HEK293 (cell line): ENCODE measurements around the gene FLNC.

Source experiments
- CTCF ChIA-PET: fragments of 350-600 bp; formaldehyde crosslinking; extraction: SDS; loops from one replicate; lab custom pipeline; 2021; ENCODE audit warnings: antibody characterized with exemption; lab: Yijun Ruan, JAX
- POLR2A ChIA-PET: fragments of 300-600 bp; formaldehyde crosslinking; extraction: SDS; loops from one replicate; lab custom pipeline; 2020; ENCODE audit warnings: antibody characterized with exemption, inconsistent platforms; lab: Yijun Ruan, JAX
- H3K27ac ChIP-seq: fragments of 200-500 bp; sonication (Bioruptor generic); 2 replicates; pipeline ENCODE4 v1.5.1; 2014; ENCODE audit warnings: low read depth, low read length, control low read depth, inconsistent platforms; ENCODE audit errors: extremely low read depth
- H3K36me3 ChIP-seq, 2 experiments: fragments of 200-500 bp in 1 of 2; sonication (Bioruptor generic) in 1 of 2; 1 replicate in 1 of 2; 2 replicates in 1 of 2; pipeline ENCODE4 v1.5.1; 2014 to 2017; ENCODE audit warnings: inconsistent platforms in 2 of 2, low read length in 2 of 2; ENCODE audit not compliant: control insufficient read depth in 2 of 2, insufficient read depth in 1 of 2
- H3K4me1 ChIP-seq: fragments of 200-500 bp; sonication (Bioruptor generic); 2 replicates; pipeline ENCODE4 v1.5.1; 2014; ENCODE audit warnings: mild to moderate bottlenecking, low read length, inconsistent platforms; ENCODE audit not compliant: control insufficient read depth, insufficient read depth
- H3K4me3 ChIP-seq: 2 replicates; pipeline ENCODE4 v1.5.1; 2011; ENCODE audit warnings: low read depth, mild to moderate bottlenecking, control low read depth, low read length, moderate library complexity
- H3K9me3 ChIP-seq: fragments of 200-500 bp; sonication (Bioruptor generic); 2 replicates; pipeline ENCODE4 v1.5.1; 2014; ENCODE audit warnings: low read depth, low read length, inconsistent platforms; ENCODE audit not compliant: control insufficient read depth, insufficient read depth
- KLF16 ChIP-seq: fragments of 450-650 bp; formaldehyde crosslinking; IDR thresholded peaks from 2 replicates; pipeline ENCODE4 v1.5.1; 2017; ENCODE audit warnings: missing biosample characterization, missing genetic modification characterization
- ZBTB17 ChIP-seq: fragments of 450-650 bp; formaldehyde crosslinking; IDR thresholded peaks from 2 replicates; pipeline ENCODE4 v1.5.1; 2016; ENCODE audit warnings: missing biosample characterization, missing genetic modification characterization
- ZBTB8A ChIP-seq: fragments of 450-650 bp; formaldehyde crosslinking; IDR thresholded peaks from 2 replicates; pipeline ENCODE4 v1.5.1; 2016; ENCODE audit warnings: missing biosample characterization, missing genetic modification characterization
- ZEB2 ChIP-seq: fragments of 450-650 bp; formaldehyde crosslinking; IDR thresholded peaks from 2 replicates; pipeline ENCODE4 v1.5.1; 2016; ENCODE audit warnings: missing biosample characterization, missing genetic modification characterization
- ZFP37 ChIP-seq: fragments of 450-650 bp; formaldehyde crosslinking; IDR thresholded peaks from 2 replicates; pipeline ENCODE4 v1.5.1; 2016; ENCODE audit warnings: missing biosample characterization, missing genetic modification characterization
- ZNF221 ChIP-seq: fragments of 450-650 bp; formaldehyde crosslinking; IDR thresholded peaks from 2 replicates; pipeline ENCODE4 v1.5.1; 2017; ENCODE audit warnings: missing biosample characterization, missing genetic modification characterization, borderline replicate concordance
- ZNF311 ChIP-seq: fragments of 450-650 bp; formaldehyde crosslinking; IDR thresholded peaks from 2 replicates; pipeline ENCODE4 v1.5.1; 2017; ENCODE audit warnings: missing biosample characterization, missing genetic modification characterization, borderline replicate concordance
- ZNF335 ChIP-seq: fragments of 450-650 bp; formaldehyde crosslinking; conservative IDR thresholded peaks from 2 replicates; pipeline ENCODE4 v1.5.1; 2016; ENCODE audit warnings: missing biosample characterization, missing genetic modification characterization
- TF ChIP-seq, protein P1 (sequence below): fragments of 450-650 bp; formaldehyde crosslinking; IDR thresholded peaks from 2 replicates; pipeline ENCODE4 v1.5.1; 2016; ENCODE audit warnings: missing biosample characterization, missing genetic modification characterization
- TF ChIP-seq, protein P2 (sequence below): fragments of 450-650 bp; formaldehyde crosslinking; IDR thresholded peaks from 2 replicates; pipeline ENCODE4 v1.5.1; 2016; ENCODE audit warnings: missing biosample characterization, missing genetic modification characterization, low read depth
- TF ChIP-seq, protein P3 (sequence below): fragments of 450-650 bp; formaldehyde crosslinking; IDR thresholded peaks from 2 replicates; pipeline ENCODE4 v1.5.1; 2017; ENCODE audit warnings: missing biosample characterization, missing genetic modification characterization
- TF ChIP-seq, protein P4 (sequence below): fragments of 450-650 bp; formaldehyde crosslinking; IDR thresholded peaks from 2 replicates; pipeline ENCODE4 v1.5.1; 2016; ENCODE audit warnings: missing biosample characterization, missing genetic modification characterization
- TF ChIP-seq, protein P5 (sequence below): fragments of 450-650 bp; formaldehyde crosslinking; IDR thresholded peaks from 2 replicates; pipeline ENCODE4 v1.5.1; 2016; ENCODE audit warnings: missing biosample characterization, missing genetic modification characterization
- TF ChIP-seq, protein P6 (sequence below): fragments of 450-650 bp; formaldehyde crosslinking; IDR thresholded peaks from 2 replicates; pipeline ENCODE4 v1.5.1; 2016; ENCODE audit warnings: missing biosample characterization, missing genetic modification characterization

The FLNC gene

DNA sequence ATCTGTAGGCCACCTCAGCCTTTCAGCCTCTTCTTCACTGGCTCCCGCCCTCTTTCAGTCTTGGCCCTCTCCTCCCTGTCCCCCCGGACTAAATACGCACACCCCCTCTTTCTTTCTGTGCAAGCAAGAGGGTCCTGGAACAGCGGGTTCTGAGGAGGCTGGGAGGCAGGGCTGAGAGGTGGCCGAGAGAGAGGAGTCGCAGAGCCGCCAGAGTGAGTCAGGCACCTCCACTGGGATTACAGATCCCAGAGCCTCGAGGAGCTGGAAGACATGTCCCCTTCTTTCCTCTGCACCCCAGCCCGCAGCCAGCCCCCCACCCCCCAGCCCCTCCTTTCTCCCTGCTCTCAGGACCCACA is 38.3 kb upstream of the FLNC start:
- no peaks in the 10 kb centered on the region for H3K9me3 ChIP-seq
- peaks cover 0 to 14% of the 10 kb centered on the region in 2 experiments; a peak in 2 of 3 replicates for H3K36me3 ChIP-seq
- H3K4me1 ChIP-seq, result peaks cover 2% of the 10 kb centered on the region; the same call in 1 of the 2 replicates
- TF ChIP-seq ZNF335, result peak; percentile 30
- TF ChIP-seq, protein P1, sequence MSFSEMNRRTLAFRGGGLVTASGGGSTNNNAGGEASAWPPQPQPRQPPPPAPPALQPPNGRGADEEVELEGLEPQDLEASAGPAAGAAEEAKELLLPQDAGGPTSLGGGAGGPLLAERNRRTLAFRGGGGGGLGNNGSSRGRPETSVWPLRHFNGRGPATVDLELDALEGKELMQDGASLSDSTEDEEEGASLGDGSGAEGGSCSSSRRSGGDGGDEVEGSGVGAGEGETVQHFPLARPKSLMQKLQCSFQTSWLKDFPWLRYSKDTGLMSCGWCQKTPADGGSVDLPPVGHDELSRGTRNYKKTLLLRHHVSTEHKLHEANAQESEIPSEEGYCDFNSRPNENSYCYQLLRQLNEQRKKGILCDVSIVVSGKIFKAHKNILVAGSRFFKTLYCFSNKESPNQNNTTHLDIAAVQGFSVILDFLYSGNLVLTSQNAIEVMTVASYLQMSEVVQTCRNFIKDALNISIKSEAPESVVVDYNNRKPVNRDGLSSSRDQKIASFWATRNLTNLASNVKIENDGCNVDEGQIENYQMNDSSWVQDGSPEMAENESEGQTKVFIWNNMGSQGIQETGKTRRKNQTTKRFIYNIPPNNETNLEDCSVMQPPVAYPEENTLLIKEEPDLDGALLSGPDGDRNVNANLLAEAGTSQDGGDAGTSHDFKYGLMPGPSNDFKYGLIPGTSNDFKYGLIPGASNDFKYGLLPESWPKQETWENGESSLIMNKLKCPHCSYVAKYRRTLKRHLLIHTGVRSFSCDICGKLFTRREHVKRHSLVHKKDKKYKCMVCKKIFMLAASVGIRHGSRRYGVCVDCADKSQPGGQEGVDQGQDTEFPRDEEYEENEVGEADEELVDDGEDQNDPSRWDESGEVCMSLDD, result no peak
- 0 out of 2 replicates have a peak, but pooled peaks have one; percentile 27 for TF ChIP-seq ZBTB8A (tag by site-specific recombination)
- no peak for TF ChIP-seq ZEB2 (tag by site-specific recombination)
- peak; percentile 56; the same call in 1 of the 2 replicates for TF ChIP-seq ZBTB17
- TF ChIP-seq, protein P2, sequence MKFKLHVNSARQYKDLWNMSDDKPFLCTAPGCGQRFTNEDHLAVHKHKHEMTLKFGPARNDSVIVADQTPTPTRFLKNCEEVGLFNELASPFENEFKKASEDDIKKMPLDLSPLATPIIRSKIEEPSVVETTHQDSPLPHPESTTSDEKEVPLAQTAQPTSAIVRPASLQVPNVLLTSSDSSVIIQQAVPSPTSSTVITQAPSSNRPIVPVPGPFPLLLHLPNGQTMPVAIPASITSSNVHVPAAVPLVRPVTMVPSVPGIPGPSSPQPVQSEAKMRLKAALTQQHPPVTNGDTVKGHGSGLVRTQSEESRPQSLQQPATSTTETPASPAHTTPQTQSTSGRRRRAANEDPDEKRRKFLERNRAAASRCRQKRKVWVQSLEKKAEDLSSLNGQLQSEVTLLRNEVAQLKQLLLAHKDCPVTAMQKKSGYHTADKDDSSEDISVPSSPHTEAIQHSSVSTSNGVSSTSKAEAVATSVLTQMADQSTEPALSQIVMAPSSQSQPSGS, result no peak
- no peak for TF ChIP-seq ZNF311 (tag by site-specific recombination)
- TF ChIP-seq, protein P3, sequence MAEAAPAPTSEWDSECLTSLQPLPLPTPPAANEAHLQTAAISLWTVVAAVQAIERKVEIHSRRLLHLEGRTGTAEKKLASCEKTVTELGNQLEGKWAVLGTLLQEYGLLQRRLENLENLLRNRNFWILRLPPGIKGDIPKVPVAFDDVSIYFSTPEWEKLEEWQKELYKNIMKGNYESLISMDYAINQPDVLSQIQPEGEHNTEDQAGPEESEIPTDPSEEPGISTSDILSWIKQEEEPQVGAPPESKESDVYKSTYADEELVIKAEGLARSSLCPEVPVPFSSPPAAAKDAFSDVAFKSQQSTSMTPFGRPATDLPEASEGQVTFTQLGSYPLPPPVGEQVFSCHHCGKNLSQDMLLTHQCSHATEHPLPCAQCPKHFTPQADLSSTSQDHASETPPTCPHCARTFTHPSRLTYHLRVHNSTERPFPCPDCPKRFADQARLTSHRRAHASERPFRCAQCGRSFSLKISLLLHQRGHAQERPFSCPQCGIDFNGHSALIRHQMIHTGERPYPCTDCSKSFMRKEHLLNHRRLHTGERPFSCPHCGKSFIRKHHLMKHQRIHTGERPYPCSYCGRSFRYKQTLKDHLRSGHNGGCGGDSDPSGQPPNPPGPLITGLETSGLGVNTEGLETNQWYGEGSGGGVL, result peak; percentile 2
- TF ChIP-seq, protein P4, sequence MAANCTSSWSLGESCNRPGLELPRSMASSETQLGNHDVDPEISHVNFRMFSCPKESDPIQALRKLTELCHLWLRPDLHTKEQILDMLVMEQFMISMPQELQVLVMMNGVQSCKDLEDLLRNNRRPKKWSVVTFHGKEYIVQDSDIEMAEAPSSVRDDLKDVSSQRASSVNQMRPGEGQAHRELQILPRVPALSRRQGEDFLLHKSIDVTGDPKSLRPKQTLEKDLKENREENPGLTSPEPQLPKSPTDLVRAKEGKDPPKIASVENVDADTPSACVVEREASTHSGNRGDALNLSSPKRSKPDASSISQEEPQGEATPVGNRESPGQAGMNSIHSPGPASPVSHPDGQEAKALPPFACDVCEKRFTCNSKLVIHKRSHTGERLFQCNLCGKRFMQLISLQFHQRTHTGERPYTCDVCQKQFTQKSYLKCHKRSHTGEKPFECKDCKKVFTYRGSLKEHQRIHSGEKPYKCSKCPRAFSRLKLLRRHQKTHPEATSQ (tag by site-specific recombination), result no peak
- no peak for TF ChIP-seq ZFP37 (tag by site-specific recombination)
- no peak for TF ChIP-seq ZNF221 (tag by site-specific recombination)
- CTCF ChIA-PET, result no interaction called here
- peak overlapping the region; percentile 42; the same call in 1 of the 2 replicates for H3K27ac ChIP-seq
- H3K4me3 ChIP-seq, result peak overlapping the region; percentile 79
- POLR2A ChIA-PET, result interaction anchor here (1.3 to 1.9 kb wide), 2 partner anchors 9 to 53 kb away, joined by 4 to 7 read pairs; partner anchors contain the start of gene CALU

DNA sequence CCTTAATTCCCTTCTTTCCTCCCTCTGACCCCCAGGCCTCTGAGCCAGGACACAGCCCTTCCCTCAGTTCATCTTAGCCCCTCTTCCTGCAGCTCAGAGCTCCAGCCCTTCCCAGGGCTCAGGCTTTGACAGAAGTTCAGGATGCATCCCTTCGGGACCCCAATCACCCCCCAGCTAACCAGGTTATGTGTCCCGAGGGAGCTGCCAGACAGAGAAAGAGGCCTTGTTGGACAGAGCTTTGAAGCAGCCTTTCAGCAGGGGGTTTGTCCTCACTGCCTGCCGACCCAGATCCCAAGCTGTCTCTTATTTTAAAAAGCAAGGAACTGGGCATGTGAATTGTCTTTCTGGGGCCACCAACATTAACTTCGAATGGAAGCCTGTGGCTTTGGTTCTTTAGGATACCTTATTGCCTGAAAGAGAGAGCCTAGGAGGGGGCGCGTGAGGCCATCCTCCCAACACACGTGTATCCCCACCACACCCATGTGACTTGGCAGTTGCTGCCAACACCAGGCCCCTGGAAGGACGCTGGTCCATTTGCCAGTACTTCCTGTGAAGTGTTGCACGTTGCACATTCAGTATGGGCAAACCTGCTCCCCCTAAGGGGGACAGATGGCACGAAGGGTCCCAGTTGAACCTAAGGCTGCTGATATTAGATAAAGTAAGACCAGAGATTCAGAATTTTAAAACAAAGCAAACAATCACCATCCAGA is 37.6 kb upstream of the FLNC start:
- ChIA-PET POLR2A (interaction anchor here (1.9 kb wide), 1 partner anchor 54 kb away, joined by 7 read pairs; the partner anchor contains the start of gene CALU), CTCF (no interaction called here)
- peaks cover 2% of the 10 kb centered on the region; the same call in 1 of the 2 replicates for H3K4me1 ChIP-seq
- H3K9me3 ChIP-seq, result no peaks in the 10 kb centered on the region
- H3K27ac ChIP-seq, result no peak overlapping the region
- TF ChIP-seq, protein P5, sequence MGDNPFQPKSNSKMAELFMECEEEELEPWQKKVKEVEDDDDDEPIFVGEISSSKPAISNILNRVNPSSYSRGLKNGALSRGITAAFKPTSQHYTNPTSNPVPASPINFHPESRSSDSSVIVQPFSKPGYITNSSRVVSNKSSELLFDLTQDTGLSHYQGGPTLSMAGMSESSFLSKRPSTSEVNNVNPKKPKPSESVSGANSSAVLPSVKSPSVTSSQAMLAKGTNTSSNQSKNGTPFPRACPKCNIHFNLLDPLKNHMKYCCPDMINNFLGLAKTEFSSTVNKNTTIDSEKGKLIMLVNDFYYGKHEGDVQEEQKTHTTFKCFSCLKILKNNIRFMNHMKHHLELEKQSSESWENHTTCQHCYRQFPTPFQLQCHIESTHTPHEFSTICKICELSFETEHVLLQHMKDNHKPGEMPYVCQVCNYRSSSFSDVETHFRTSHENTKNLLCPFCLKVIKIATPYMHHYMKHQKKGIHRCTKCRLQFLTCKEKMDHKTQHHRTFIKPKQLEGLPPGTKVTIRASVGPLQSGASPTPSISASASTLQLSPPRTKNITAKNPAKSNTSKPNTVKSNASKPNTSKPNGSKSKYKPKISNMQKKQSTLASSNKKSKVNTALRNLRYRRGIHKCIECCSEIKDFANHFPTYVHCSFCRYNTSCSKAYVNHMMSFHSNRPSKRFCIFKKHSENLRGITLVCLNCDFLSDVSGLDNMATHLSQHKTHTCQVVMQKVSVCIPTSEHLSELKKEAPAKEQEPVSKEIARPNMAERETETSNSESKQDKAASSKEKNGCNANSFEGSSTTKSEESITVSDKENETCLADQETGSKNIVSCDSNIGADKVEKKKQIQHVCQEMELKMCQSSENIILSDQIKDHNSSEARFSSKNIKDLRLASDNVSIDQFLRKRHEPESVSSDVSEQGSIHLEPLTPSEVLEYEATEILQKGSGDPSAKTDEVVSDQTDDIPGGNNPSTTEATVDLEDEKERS (tag by site-specific recombination), result no peak
- no peak for TF ChIP-seq KLF16 (tag by site-specific recombination)
- TF ChIP-seq, protein P6, sequence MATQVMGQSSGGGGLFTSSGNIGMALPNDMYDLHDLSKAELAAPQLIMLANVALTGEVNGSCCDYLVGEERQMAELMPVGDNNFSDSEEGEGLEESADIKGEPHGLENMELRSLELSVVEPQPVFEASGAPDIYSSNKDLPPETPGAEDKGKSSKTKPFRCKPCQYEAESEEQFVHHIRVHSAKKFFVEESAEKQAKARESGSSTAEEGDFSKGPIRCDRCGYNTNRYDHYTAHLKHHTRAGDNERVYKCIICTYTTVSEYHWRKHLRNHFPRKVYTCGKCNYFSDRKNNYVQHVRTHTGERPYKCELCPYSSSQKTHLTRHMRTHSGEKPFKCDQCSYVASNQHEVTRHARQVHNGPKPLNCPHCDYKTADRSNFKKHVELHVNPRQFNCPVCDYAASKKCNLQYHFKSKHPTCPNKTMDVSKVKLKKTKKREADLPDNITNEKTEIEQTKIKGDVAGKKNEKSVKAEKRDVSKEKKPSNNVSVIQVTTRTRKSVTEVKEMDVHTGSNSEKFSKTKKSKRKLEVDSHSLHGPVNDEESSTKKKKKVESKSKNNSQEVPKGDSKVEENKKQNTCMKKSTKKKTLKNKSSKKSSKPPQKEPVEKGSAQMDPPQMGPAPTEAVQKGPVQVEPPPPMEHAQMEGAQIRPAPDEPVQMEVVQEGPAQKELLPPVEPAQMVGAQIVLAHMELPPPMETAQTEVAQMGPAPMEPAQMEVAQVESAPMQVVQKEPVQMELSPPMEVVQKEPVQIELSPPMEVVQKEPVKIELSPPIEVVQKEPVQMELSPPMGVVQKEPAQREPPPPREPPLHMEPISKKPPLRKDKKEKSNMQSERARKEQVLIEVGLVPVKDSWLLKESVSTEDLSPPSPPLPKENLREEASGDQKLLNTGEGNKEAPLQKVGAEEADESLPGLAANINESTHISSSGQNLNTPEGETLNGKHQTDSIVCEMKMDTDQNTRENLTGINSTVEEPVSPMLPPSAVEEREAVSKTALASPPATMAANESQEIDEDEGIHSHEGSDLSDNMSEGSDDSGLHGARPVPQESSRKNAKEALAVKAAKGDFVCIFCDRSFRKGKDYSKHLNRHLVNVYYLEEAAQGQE (tag by site-specific recombination), result peak; percentile 71
- no peak overlapping the region for H3K4me3 ChIP-seq
- peaks cover 0 to 17% of the 10 kb centered on the region in 2 experiments; a peak in 2 of 3 replicates for H3K36me3 ChIP-seq
